Testis (tissue), 3 donors: ENCODE results near the gene VMP1. TPM values are rescaled to one million over a fixed set of nuclear protein-coding genes. Genes with fewer than 3 reads are reported as not detected.

ENCODE experiments used
- DNase-seq: peaks from one replicate; pipeline ENCODE4 v3.0.0-alpha.2; 2019
- H3K27ac ChIP-seq, 2 donors: fragments of 200-600 bp; sonication (generic); one replicate each; pipeline ENCODE4 v1.5.1; 2019
- H3K27me3 ChIP-seq: fragments of 200-600 bp; sonication (generic); one replicate; pipeline ENCODE4 v1.5.1; 2019
- H3K36me3 ChIP-seq: fragments of 200-600 bp; sonication (generic); one replicate; pipeline ENCODE4 v1.5.1; 2017; ENCODE audit warnings: low read depth; ENCODE audit errors: missing control alignments
- H3K4me1 ChIP-seq: fragments of 200-600 bp; sonication (generic); one replicate; pipeline ENCODE4 v1.5.1; 2019
- H3K4me3 ChIP-seq, 2 donors: fragments of 200-600 bp; sonication (generic); one replicate each; pipeline ENCODE4 v1.5.1; 2017 to 2019
- H3K9me3 ChIP-seq: fragments of 200-600 bp; sonication (generic); one replicate; pipeline ENCODE4 v1.5.1; 2017
- POLR2A ChIP-seq: fragments of 450-650 bp; IDR thresholded peaks from one replicate; pipeline ENCODE4 v1.6.1; 2017; ENCODE audit warnings: antibody characterized with exemption, mild to moderate bottlenecking, moderate library complexity
- WGBS, 2 donors: methylation state at CpG; one replicate each; pipeline ENCODE4 v1.1.5; 2018; 5-methylcytosine and 5-hydroxymethylcytosine counted together
- intact Hi-C: fragments of 100-400 bp; cut with DNase I; formaldehyde crosslinking; loops from one replicate; pipeline ENCODE4 v1.15.1; 2023; ENCODE audit warnings: low total_unique reads
- microRNA counts, 2 donors: library from miRNA; unstranded; fragments of <30 nt; microRNA quantifications; one replicate each; lab custom pipeline; 2016
- microRNA-seq, 2 donors: library from miRNA; unstranded; fragments of <30 nt; microRNA quantifications; one replicate each; pipeline ENCODE4, GENCODE V29; 2016; ENCODE audit warnings: borderline number of aligned reads in 2 of 2, borderline replicate concordance in 1 of 2
- polyA plus RNA-seq: library from polyadenylated mRNA; stranded (reverse); fragments of 350-450 nt; fragmentation: Illumina TruSeq; extraction: RNeasy Lipid Tissue Mini Kit (QIAGEN cat#74804); gene quantifications from one replicate; pipeline ENCODE4 v1.2.3, GENCODE V29; 2014; ENCODE audit warnings: low read depth, low replicate concordance; ENCODE audit not compliant: insufficient read depth
- small RNA-seq, 2 donors: library from RNA; depleted of rRNA; stranded (forward); fragments of <200 nt; gene quantifications; one replicate each; pipeline ENCODE3, GENCODE V24; 2016
- total RNA-seq, 2 donors: library from RNA; depleted of rRNA; stranded (reverse); fragments of >200 nt; gene quantifications; one replicate each; pipeline ENCODE4 v1.2.3, GENCODE V29; 2016
- TF ChIP-seq, protein P1 (sequence below), 3 experiments: fragments of 450-650 bp in 2 of 3; fragments of 200-600 bp in 1 of 3; sonication (generic) in 1 of 3; IDR thresholded peaks; one replicate each; pipeline ENCODE4 v1.5.1; 2016 to 2019; ENCODE audit warnings: antibody characterized with exemption in 3 of 3, mild to moderate bottlenecking in 2 of 3, moderate library complexity in 1 of 3

The VMP1 gene
- total and polyA plus RNA-seq, 3 donors from 2014 or later = 63.1 to 144 (median 108) TPM

DNA sequence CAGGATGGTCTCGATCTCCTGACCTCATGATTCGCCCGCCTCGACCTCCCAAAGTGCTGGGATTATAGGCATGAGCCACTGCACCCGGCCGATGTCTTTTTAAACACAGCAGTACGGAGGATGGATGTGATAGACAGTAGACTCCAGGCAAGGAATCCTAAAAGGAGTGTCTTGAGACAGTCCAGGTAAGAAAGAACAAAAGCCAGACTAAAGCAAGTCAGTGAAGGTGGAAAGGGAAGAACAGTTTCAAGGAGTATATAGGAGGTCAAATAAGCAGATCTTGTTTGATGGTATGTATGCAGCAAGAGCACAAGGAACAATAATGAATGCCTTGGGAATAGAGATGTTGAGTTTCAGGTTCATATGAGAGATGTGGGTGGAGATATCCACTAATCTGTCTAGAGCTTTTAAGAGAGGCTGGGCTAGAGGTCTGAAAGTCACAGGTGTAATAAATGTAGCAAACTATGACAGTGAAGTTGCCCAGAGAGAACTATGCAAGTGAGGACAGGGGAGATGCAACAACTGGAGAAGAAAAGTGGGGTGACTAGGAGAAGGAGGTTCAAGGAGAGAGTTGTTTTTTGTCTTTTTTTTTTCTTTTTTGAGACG, 180.8 kb downstream of the VMP1 start:
- Histone ChIP-seq H3K27ac (no peak overlapping the region), H3K36me3 (no peaks in the 10 kb centered on the region), H3K9me3 (no peaks in the 10 kb centered on the region), H3K4me3 (no peak overlapping the region), H3K4me1 (peaks cover 5% of the 10 kb centered on the region), H3K27me3 (no peaks in the 10 kb centered on the region)
- intact Hi-C loops = no loop called here
- 94 to 97% methylated on average over 8 of the region's 8 CpGs for WGBS, 2 donors
- TF ChIP-seq POLR2A = no peak
- TF ChIP-seq, protein P1, sequence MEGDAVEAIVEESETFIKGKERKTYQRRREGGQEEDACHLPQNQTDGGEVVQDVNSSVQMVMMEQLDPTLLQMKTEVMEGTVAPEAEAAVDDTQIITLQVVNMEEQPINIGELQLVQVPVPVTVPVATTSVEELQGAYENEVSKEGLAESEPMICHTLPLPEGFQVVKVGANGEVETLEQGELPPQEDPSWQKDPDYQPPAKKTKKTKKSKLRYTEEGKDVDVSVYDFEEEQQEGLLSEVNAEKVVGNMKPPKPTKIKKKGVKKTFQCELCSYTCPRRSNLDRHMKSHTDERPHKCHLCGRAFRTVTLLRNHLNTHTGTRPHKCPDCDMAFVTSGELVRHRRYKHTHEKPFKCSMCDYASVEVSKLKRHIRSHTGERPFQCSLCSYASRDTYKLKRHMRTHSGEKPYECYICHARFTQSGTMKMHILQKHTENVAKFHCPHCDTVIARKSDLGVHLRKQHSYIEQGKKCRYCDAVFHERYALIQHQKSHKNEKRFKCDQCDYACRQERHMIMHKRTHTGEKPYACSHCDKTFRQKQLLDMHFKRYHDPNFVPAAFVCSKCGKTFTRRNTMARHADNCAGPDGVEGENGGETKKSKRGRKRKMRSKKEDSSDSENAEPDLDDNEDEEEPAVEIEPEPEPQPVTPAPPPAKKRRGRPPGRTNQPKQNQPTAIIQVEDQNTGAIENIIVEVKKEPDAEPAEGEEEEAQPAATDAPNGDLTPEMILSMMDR (IDR thresholded peaks at IDR 0.05) = no peak
- no peak for DNase-seq

DNA sequence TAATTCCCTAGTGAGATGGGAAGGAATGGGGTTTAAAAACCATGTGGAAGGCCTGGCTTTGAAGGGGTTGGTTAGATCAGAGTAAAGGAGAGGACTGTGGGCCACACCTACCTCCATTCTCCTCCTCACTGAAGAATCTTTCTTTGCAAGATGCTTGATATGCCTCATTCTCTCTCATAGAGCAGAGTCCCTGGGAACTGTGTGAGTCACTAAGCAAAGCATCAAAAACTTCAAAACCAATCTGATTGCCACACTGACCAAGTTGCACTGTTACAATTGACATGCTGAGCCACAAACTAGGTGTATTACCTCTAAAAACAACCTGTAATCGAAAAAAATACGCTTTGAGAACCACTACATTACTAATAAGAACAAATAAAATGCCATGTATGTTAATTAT, 183.3 kb downstream of the VMP1 start:
- intact Hi-C loops = no loop called here
- Histone ChIP-seq H3K9me3 (no peaks in the 10 kb centered on the region), H3K4me1 (peaks cover 5% of the 10 kb centered on the region), H3K4me3 (no peak overlapping the region), H3K27ac (no peak overlapping the region), H3K27me3 (no peaks in the 10 kb centered on the region), H3K36me3 (no peaks in the 10 kb centered on the region)
- 88 to 99% methylated on average over 2 of the region's 2 CpGs for WGBS, 2 donors
- no peak for TF ChIP-seq POLR2A
- TF ChIP-seq, protein P1 (IDR thresholded peaks at IDR 0.05) = no peak
- no peak for DNase-seq

MicroRNAs within 50 kb of the gene (microRNA counts, 767-probe panel; counts per million panel counts)
- microRNA hsa-miR-21-5p (lab: Ali Mortazavi, UCI) = 4,378 to 6,122 counts per million in 2 donors

Small RNA genes lying within 50 kb of the gene (microRNA-seq; reads per million reads assigned to microRNA genes)
- gene MIR21 = 10,921 to 11,527 reads per million in 2 donors

Small RNA genes lying within 50 kb of the gene (small RNA-seq; reads per million reads assigned to genes)
- gene AC040904.1 = 0 reads per million in 2 donors
- 0 reads per million in 2 donors for gene RNU6-450P

Other genes with a start within 250 kb of the VMP1 start
- 10 to 100 TPM; 60.8 to 71.9 TPM for gene DHX40, start 142.0 kb upstream of the VMP1 start, total RNA-seq
- 53.2 TPM for gene DHX40, start 142.0 kb upstream of the VMP1 start, polyA plus RNA-seq
- gene CLTC, start 87.8 kb upstream of the VMP1 start, total RNA-seq = 100 to 1,000 TPM; 221 to 253 TPM
- gene CLTC, start 87.8 kb upstream of the VMP1 start, polyA plus RNA-seq = 137 TPM
- 10 to 100 TPM; 37.7 to 40.5 TPM for gene PTRH2, start 224 bp upstream of the VMP1 start, total RNA-seq
- 41.6 TPM for gene PTRH2, start 224 bp upstream of the VMP1 start, polyA plus RNA-seq
- gene TUBD1, start 185.3 kb downstream of the VMP1 start, total RNA-seq = 10 to 100 TPM; 12.9 to 13.9 TPM
- 7.8 TPM for gene TUBD1, start 185.3 kb downstream of the VMP1 start, polyA plus RNA-seq
- 10 to 100 TPM; 44.5 to 46.1 TPM for gene RPS6KB1, start 185.5 kb downstream of the VMP1 start, total RNA-seq
- gene RPS6KB1, start 185.5 kb downstream of the VMP1 start, polyA plus RNA-seq = 13.3 TPM